Upper lobe of right lung (tissue), 1 donor: ENCODE data around the gene TNXB. TPM values are rescaled to one million over a fixed set of nuclear protein-coding genes. Genes with fewer than 3 reads are reported as not detected.

Source experiments
- ATAC-seq: fragments of 200-7000 bp; cut with Tn5 transposase; one replicate; pipeline ENCODE4 v1.9.1; 2020; ENCODE audit warnings: mild to moderate bottlenecking, moderate library complexity
- DNase-seq: peaks from one replicate; pipeline ENCODE4 v3.0.0-alpha.2; 2020
- H3K27ac ChIP-seq: fragments of 200-600 bp; one replicate; pipeline ENCODE4 v1.8.0; 2022
- H3K27me3 ChIP-seq: fragments of 200-600 bp; one replicate; pipeline ENCODE4 v1.8.0; 2022; ENCODE audit warnings: mild to moderate bottlenecking
- H3K36me3 ChIP-seq: fragments of 200-600 bp; one replicate; pipeline ENCODE4 v1.8.0; 2022
- H3K4me1 ChIP-seq: fragments of 200-600 bp; one replicate; pipeline ENCODE4 v1.8.0; 2022
- H3K4me3 ChIP-seq: fragments of 200-600 bp; one replicate; pipeline ENCODE4 v1.8.0; 2022; ENCODE audit warnings: mild to moderate bottlenecking
- H3K9me3 ChIP-seq: fragments of 200-600 bp; one replicate; pipeline ENCODE4 v1.8.0; 2022
- CTCF ChIP-seq: fragments of 200-600 bp; IDR thresholded peaks from one replicate; pipeline ENCODE4 v1.8.0; 2022; ENCODE audit warnings: antibody characterized with exemption
- intact Hi-C: fragments of 100-400 bp; cut with DNase I; formaldehyde crosslinking; loops from one replicate; pipeline ENCODE4 v1.11.0; 2022
- total RNA-seq: library from RNA; stranded (reverse); fragmentation: NEBNext Ultra II Directional; extraction: Animal tissue kit (Norgen Biotek cat#: 25700); gene quantifications from one replicate; pipeline ENCODE4 v1.2.1, GENCODE V29; 2021
- donor health status: DM: no; HTN: yes; CAD: no; lungs with severe emphysema.

TNXB gene
- total RNA-seq, 1 donor from 2014 or later = 162 TPM

- H3K4me3 ChIP-seq = no peak overlapping the region
- no peaks in the 10 kb centered on the region for H3K9me3 ChIP-seq
- no peak for ATAC-seq
- no peaks in the 10 kb centered on the region for H3K27me3 ChIP-seq
- H3K27ac ChIP-seq = no peak overlapping the region
- peaks cover 44% of the 10 kb centered on the region for H3K36me3 ChIP-seq
- H3K4me1 ChIP-seq = no peaks in the 10 kb centered on the region
- intact Hi-C loops = no loop called here
- no peak for DNase-seq
- no peak for TF ChIP-seq CTCF
Observed at GRCh38 chr6:32074996-32075532, 34.1 kb downstream of the TNXB start.

- Histone ChIP-seq H3K27me3 (no peaks in the 10 kb centered on the region), H3K9me3 (no peaks in the 10 kb centered on the region), H3K4me3 (no peak overlapping the region), H3K27ac (no peak overlapping the region), H3K36me3 (peaks cover 36% of the 10 kb centered on the region), H3K4me1 (no peaks in the 10 kb centered on the region)
- DNase-seq (no peak), ATAC-seq (no peak)
- no peak for TF ChIP-seq CTCF
- intact Hi-C loops = no loop called here
Observed at GRCh38 chr6:32073613-32074012, 35.5 kb downstream of the TNXB start.

- intact Hi-C loops = no loop called here
- Histone ChIP-seq H3K27me3 (no peaks in the 10 kb centered on the region), H3K36me3 (peaks cover 34% of the 10 kb centered on the region), H3K9me3 (no peaks in the 10 kb centered on the region), H3K4me3 (no peak overlapping the region), H3K4me1 (no peaks in the 10 kb centered on the region), H3K27ac (no peak overlapping the region)
- TF ChIP-seq CTCF = no peak
- ATAC-seq (no peak), DNase-seq (no peak)
Observed at GRCh38 chr6:32073101-32073500, 36.0 kb downstream of the TNXB start.

GRCh38 chr6:32070814-32071543 is 38.2 kb downstream of the TNXB start:
- H3K36me3 ChIP-seq = peaks cover 33% of the 10 kb centered on the region
- no peaks in the 10 kb centered on the region for H3K4me1 ChIP-seq
- no peaks in the 10 kb centered on the region for H3K9me3 ChIP-seq
- no peaks in the 10 kb centered on the region for H3K27me3 ChIP-seq
- H3K27ac ChIP-seq = no peak overlapping the region
- H3K4me3 ChIP-seq = no peak overlapping the region
- no peak for ATAC-seq
- intact Hi-C loops = no loop called here
- DNase-seq = no peak
- no peak for TF ChIP-seq CTCF

GRCh38 chr6:32069878-32070515 is 39.1 kb downstream of the TNXB start:
- peaks cover 41% of the 10 kb centered on the region for H3K36me3 ChIP-seq
- intact Hi-C loops = no loop called here
- DNase-seq (no peak), ATAC-seq (no peak)
- no peaks in the 10 kb centered on the region for H3K4me1 ChIP-seq
- no peaks in the 10 kb centered on the region for H3K9me3 ChIP-seq
- H3K27ac ChIP-seq = no peak overlapping the region
- H3K27me3 ChIP-seq = no peaks in the 10 kb centered on the region
- H3K4me3 ChIP-seq = no peak overlapping the region
- no peak for TF ChIP-seq CTCF
